ENCODE measurements around the gene TTN.
"Not testable (repeated sequence)": the region's sequence is repeated elsewhere in the genome, so short reads cannot be mapped to it uniquely, and the experiment has no call there.

TTN gene

DNA sequence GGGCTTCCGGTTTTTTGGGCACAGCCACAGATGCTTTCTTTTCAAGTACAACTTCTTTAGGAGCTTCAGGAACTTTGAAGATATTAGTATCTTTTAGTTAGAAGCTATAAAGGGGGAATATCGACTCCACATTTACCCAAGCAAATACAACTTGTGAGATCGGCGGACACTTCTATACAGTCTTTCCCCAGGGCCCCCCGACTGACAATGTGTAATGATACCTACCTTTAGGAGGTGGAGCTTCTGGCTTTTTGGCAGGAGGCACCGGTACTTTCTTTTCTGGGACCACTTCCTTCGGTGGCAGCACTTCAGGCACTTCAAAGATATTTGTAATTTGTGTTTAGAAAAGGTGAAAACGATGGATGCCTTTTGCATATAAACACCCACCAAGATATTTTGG lies 148.7 kb downstream of the TTN start:
- not testable (repeated sequence) for DNase-seq (ENCODE audit: low read depth)

DNA sequence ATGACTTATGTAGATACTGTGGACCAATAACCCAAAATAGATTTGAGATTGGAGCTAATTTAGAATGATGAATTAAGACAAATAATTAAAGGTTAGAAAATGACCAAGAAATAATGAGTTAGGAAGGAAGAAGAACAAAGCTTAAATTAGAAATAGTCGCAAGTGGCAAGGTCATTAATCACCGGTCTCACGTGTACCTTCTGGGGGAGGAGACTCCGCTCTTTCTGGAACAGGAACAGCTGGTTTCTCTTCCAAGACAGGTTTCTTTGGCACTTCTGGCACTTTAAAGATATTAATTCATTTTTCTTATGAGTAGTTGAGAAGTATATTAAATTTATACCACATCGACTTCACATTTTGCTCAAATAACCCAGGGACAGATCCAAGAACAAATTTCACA lies 156.7 kb downstream of the TTN start:
- DNase-seq (ENCODE audit: low read depth): no peak

DNA sequence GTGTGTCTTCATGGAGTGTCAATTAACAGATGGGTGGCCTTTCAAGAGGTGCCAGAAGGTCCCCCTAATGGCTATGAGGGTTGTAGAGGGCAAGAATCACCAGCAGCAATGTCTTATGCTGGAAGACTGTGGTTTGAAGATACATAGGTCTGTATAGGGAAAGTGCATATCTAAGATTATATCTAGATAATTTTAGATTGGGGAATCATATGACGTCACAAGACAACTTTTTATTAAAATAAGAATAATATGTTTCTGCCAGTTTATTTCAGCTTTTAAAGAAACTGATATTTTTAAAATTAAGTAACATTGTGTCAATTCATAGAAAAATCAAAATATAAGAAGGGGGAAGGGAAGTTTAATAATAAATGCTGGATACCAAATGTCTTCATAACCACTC lies 162.3 kb downstream of the TTN start:
- DNase-seq (ENCODE audit: low read depth): no peak

DNA sequence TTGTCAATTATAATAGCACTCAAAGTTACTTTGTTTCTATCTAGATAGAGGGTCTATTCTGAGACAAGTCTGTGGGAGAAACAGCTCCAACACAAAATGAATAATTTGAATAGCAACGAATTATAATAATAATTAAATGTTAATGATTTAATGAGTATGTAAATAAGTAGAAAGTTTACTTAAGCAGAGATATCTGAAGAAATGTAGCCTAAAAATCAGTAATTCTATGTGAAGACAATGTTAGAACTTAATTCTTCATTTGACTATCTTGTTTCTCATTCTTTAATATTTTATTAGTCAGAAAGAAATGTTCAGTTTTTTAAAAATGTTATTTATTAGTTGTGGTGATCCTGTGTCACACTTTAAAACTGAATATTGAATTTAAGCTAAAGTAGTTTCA lies 165.7 kb downstream of the TTN start:
- DNase-seq (ENCODE audit: low read depth): no peak

DNA sequence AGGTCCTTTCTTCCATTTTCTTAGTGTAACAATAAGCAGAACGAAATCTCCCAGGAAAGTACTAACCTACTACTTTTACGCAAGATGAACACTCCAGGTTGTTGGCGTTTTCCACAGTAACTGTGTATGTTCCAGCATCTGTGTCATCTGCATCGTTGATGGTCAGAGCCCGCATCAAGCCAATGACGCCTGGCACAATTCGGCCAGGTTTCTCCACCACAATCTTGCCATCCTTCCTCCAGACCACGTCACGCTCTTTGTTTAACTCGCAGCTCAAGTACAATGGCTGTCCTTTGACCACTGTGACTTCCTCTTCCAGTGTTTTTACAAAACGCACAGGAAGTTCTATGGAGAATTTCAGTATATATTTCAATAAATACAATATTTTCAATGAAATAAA lies 171.3 kb downstream of the TTN start:
- DNase-seq (ENCODE audit: low read depth): no peak

DNA sequence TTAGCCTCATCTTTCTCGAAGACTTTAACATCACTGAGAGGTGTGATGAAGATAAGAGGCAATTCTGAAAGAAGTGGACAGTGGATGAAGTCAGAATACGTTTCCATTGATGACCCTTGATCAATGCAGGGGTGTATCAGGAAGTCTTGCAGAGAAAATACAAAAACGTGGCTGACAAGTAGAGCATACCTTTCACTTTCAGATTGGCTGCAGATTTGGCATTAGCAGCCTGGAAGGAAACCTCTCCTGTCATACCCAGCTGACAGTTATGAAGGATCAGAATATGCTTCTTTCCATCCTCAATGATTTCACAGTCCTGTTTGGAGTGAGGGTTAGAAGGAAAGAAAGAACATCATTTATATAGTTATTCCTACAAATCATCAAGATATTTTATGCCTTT lies 174.5 kb downstream of the TTN start:
- DNase-seq (ENCODE audit: low read depth): no peak

DNA sequence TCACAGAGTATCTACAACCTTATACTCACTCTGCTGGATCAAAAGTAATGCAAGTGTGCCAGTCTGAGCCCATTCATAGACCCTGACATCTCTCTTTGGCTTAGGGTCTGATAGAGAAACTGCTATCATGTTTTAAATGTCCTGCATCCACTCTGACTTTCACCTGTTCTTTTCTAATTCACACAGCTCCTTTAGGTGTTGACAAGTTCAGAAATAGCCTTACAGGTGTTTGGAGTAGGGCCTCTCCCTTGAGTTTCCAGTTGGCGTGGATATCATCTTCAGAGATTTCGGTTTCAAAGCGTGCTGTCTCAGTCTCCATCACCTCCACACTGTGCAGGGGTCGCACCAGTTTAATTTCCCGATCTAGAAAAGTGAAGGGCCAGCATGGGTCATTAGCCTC lies 176.6 kb downstream of the TTN start:
- DNase-seq (ENCODE audit: low read depth): no peak

DNA sequence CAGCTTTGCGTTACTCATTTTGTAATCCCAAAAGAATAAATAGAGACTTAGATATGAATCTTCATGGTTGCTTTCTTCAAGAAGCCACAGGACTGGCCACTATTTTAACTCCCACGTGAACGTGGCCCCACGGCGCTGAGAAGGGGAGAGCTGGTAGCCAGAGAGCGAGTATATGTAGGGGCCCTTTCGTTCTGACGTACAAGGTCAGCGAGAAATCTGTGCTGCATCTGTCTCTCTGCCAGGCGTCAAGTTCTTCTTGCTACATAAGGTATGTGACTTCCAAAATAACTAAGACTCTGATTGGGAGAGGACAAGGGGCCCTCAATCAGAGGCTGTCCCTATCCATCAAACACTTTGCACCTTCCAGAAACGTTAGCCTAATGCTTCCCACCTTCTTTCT lies 177.8 kb downstream of the TTN start:
- no peak for DNase-seq (ENCODE audit: low read depth)

DNA sequence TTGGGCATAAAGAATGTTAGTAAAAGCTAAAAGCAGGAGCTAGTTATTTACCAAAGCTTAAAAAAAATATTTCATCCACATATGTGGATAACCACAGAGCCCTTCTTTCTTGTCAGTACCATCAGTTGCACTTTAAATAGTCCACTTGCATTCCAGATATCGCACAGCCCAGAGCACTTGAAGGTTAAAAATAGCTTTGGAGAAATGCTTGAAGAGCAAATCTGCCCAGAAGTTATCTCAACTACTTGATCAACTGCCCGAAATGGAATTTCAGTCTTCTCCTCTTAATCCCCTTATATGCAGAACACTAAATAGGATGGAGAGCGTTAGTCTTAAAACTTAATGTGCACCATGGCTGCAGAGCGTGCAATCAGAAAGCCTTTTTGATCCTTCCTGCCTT lies 178.6 kb downstream of the TTN start:
- DNase-seq (ENCODE audit: low read depth): no peak

DNA sequence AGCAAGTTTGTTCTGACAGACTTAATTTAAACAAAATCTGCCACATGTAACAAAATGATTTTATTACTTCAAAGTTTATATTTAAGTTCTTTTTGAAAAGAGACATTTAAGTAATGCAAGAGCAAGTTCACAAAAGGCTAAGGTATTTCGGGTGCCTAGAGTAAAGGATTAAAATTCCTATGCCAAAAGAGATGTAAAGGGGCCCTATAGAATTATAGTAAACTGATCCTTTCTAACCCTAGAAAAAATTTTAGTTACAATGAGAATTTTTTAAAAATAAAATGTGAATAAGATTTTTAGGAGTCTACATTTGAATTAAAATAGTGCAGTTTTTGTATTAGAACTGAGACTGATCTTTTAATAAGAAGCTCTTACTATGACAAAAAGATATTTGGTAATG lies 179.8 kb downstream of the TTN start:
- no peak for DNase-seq (ENCODE audit: low read depth)

DNA sequence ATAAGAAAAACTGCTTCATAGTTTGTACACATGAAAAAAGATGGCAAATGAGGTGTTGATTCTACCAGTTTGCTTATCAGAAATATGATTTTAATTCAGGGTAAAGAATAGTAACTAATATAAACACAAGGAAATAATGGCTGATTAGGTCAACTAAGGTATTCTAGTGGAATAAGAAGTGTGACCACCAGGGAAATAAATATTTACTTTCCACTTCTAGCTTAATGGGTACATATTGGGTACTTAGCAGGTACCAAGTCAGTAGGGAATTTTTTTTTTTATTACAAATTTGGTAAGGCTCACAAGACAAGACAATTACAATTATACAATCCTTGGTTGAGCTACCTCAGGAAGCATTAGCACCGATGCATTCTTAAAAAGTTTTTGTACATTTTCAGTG lies 191.3 kb downstream of the TTN start:
- DNase-seq (ENCODE audit: low read depth): no peak

DNA sequence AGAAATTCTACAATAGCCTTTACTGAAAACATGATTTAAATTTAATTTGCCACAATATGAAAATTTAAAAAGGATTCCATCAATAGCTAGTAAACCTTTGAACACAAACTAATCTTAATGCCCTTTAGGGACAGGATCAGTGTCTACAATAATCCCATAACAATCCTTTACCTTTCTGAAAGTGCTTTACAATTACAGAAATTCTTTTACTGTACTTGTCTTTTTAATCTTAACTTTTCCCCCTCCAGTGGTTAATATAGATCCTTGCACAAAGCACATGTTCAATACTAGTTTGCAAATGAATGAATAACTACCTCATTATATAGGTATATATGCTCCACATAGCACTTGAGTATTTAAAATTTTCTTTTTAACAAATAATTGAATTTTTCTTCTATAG lies 204.3 kb downstream of the TTN start:
- no peak for DNase-seq (ENCODE audit: low read depth)

DNA sequence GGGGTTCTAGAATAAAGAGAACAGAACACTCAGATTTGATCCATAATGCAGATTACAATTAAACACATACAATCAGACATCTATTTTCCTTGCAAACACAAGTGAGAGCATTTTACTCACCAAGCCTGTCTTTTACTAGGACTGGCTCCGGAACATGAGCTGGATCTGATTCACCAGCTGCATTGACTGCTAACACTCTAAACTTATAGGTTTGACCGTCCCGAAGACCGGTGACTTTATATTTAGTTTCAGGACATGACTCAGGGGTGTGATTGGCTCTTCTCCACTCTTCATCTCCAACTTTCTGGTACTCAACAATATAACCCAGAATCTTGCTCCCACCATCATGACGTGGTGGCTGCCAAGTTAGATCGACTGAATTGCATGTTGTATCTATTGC lies 214.6 kb downstream of the TTN start:
- peak; percentile 28 for DNase-seq (ENCODE audit: low read depth)

DNA sequence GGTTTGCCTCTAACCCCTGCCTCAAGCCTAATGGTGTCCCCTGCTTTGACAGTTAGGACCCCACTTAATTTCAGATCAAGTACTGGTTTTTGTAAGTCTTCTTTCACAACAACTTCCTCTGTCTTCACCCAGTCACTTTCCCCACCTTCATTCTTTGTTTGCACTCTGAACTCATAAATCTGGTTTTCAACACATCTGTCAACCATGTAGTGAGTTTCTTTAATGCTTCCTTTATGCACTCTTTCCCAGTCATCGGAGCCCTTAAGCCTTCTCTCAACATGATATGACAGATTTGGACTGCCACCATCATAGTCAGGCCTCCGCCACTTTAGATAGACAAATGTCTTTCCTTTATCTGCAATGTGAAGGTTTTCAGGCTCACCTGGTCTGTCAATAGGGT lies 217.9 kb downstream of the TTN start:
- no peak for DNase-seq (ENCODE audit: low read depth)

DNA sequence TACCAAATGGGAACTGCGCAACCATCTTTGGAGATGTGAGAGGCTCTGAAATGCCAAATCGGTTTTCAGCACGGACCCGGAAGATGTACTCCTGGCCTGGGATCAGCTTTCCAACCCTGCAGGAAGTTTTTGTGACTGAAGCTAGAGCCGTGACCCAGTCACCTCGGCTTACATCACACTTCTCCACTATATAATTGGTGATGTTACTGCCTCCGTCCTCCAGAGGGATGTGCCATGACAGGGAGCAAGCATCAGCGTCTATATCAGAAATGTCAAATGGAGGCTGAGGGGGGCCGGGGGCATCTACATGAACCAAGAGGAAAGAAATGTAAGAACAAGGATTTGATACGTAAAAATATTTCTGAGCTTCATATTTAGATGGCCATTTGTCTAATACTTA lies 222.6 kb downstream of the TTN start:
- no peak for DNase-seq (ENCODE audit: low read depth)

DNA sequence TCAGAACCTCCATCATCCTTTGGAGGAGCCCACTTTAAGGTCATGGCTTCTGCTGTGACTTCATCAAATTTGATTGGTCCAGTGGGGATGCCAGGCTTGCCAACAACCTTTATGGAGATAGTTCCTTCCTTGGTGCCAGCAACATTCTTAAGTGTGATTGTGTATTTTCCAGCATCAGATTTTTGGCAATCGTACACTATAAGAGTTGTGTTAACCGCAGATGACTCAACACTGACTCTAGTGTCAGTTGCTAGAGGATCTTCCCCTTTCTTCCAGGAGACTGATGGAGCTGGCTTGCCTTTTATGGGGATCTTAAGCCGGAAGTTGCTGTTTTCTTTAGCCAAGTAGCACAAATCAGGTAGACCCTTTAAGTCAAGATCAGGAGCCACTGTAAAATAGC lies 228.2 kb downstream of the TTN start:
- peak; percentile 66 for DNase-seq (ENCODE audit: low read depth)

DNA sequence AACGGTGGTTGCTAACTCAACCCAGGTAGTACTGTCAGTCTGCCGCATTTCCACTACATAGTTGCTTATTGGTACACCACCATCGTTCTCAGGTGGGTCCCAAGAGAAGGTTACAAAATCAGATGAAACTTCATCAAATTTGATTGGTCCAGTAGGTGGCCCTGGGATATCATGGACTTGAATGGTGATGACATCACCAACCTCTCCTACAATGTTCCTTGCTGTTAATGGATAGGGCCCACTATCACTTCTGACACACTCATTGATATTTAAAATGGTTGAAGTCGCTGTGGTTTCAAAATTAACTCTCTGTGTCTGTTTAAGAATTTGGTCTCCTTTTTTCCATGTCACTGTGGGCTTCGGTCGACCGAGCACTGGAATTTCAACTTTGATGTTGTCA lies 232.4 kb downstream of the TTN start:
- DNase-seq (ENCODE audit: low read depth): no peak

DNA sequence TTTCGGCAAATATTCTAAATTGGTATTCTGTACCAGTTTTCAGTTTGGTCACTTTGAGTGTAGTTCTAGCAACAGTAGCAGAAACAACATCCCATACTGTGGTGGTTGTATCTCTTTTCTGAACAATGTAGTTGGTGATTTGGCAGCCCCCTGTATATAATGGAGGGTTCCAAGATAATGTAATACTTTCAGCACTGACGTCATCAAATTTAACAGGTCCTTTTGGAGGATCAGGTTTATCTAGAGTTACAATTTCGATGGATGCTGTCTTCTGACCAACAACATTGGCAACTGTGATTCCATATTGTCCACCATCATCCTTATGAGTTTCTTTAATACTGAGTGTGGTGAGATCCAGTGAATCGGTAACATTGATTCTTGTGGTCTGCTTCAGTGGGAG lies 239.0 kb downstream of the TTN start:
- DNase-seq (ENCODE audit: low read depth): no peak

DNA sequence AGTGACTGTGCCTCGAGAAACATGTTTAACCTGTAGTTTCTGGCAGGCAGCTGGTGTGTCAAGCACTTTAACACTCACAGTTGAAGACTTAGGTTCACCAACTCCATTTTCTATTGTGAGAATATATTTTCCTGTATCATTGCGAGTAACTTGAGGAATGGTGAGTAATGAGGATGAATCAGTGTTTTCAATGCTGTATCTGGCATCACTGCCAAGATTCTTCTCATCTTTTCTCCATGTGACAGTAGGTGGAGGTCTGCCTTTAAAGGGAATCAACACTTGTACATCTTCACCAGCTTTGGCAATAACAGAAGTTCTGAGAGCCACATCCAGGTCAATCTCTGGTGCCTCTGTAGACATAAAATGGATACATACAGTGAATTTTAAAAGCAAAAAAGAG lies 254.2 kb downstream of the TTN start:
- DNase-seq (ENCODE audit: low read depth): peak; percentile 86

DNA sequence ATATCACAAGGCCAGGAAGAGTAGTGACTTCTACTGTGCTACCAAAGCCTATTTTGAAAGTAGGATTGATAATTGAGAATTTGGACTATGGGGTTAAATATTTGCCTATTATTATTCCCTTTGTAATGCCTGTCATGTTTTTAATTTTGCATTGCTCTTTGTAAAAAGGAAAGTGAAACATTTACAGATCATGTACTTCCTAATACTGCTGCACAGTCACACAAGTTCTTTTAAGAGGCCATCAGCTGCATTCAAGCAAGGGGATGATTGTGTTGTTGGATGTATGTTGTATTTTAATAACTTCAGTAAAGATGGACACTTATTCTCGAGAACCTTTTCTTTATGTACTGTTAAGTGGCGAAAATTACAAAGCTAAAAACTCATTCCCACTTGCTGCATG lies 256.9 kb downstream of the TTN start:
- DNase-seq (ENCODE audit: low read depth): no peak

DNA sequence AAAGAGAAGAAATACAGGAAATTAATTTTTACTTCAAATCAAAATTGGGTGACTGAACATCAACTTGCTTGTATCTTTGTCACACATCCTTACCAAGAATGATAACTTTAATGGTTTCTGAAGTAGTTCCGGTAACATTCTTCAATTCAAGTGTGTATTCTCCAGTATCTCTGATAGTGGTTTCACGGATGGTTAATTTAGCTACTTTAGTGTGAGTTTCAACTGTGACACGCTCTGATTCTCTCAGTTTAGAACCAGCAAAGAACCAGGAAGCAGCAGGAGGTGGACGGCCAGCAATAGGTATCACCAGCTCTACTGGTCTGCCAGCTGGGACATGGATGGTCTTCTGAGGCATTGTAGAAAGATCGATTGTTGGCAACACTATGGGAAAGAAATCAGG lies 264.7 kb downstream of the TTN start:
- no peak for DNase-seq (ENCODE audit: low read depth)

DNA sequence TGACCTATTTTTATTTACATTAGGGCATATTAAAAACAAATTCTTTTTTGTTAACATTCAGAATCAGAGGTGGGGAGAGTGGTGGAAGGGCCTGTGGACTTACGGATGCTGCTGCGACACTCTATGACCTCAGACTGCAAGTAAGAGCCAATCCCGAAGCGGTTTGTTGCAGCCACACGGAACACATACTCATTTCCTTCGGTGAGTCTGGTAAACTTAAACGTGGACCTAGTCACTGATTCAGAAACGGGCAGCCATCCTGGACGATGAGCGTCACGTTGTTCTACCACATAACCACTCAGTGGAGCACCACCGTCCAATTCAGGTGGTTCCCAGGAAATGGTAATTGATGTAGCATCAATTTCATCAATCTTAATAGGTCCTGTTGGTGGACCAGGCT lies 265.1 kb downstream of the TTN start:
- DNase-seq (ENCODE audit: low read depth): no peak

DNA sequence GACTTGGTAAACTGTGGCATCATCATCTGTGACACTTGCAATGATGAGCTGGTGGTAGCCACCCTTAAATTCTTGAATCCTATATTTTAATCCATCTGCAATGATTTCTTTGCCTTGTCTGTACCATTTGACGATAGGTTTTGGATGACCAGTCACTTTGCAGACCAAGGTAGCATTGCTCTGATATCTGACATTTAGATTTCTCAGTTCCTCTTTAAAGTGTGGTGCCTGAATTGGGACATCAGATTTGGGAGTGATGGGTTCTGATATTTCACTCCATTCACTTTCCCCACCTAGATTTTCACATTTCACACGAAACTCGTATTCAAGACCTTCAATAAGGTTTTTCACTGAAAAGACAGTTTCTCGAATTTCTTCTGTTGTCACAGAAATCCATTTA lies 271.2 kb downstream of the TTN start:
- DNase-seq (ENCODE audit: low read depth): no peak

DNA sequence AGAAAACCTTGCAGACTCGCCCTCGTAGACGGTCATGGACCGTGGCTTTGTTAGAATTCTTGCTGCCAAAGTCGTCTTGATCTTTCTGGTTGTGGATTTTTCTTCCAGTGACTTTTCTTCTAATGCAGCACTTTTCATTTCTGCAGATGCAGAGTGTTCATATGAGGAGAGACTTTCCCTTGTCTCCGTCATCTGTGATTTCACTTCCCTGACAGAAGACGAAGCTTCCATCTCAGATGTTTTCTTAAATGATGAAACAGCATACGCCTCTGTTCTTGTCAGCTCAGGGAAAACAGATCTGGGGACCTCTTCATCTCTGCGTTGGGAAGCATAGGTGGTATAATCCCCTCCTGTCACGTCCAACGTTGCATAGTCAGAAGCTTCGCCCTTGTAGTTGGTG lies 276.1 kb downstream of the TTN start:
- no peak for DNase-seq (ENCODE audit: low read depth)

DNA sequence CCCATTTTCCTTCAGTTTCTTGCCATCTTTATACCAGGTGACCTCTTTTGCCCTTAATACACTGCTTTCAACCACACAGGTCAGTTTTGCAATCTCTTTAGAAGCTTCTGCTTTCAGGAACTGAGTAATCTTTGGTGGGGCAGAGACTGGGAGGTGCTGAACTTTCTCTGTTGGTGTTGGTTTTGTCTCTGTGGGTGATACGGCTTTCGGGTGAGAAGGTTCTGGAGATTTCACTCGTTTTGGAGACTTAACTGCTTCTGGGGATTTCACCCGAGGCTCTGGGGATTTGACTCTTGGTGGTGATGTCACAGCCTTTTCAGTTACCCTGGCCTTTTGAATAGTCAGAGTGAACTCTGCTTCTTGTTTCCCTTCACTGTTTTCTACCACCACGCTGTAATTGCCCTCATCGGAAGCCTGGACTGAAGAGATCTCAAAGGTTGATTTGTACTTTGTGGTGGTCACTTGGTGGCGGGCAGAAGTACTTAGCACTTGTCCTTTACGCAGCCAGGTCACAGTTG lies 276.5 kb downstream of the TTN start:
- no peak for DNase-seq (ENCODE audit: low read depth)

All from ELR (cell line).